AG09309 (cell line): Measurements from ENCODE around the gene TLCD3A.
"Not testable (repeated sequence)": the region's sequence is repeated elsewhere in the genome, so short reads cannot be mapped to it uniquely, and the experiment has no call there.

ENCODE experiments used
- DNase-seq: peaks from one replicate; pipeline ENCODE4 v3.0.0-alpha.2; 2010; ENCODE audit warnings: low read depth
- H3K4me3 ChIP-seq: 2 replicates; pipeline ENCODE4 v1.5.1; 2011; ENCODE audit warnings: mild to moderate bottlenecking, low read depth, low read length, moderate library complexity; ENCODE audit not compliant: control insufficient read depth
- CTCF ChIP-seq: IDR thresholded peaks from 2 replicates; pipeline ENCODE4 v1.5.1; 2011; ENCODE audit warnings: mild to moderate bottlenecking, low read depth, low read length, inconsistent platforms; ENCODE audit not compliant: insufficient read depth, control insufficient read depth; ENCODE audit errors: missing control alignments

TLCD3A gene

GRCh38 chr17:773016-773415, 40.6 kb downstream of the TLCD3A start:
- no peak for DNase-seq
- no peak overlapping the region for H3K4me3 ChIP-seq
- no peak for TF ChIP-seq CTCF

- no peak for DNase-seq
- no peak overlapping the region for H3K4me3 ChIP-seq
- TF ChIP-seq CTCF, result no peak
Measured at GRCh38 chr17:773467-774312, 41.3 kb downstream of the TLCD3A start.

- no peak for DNase-seq
- no peak for TF ChIP-seq CTCF
- no peak overlapping the region for H3K4me3 ChIP-seq
Measured at GRCh38 chr17:774313-774584, 41.9 kb downstream of the TLCD3A start.

GRCh38 chr17:778096-778495, 45.7 kb downstream of the TLCD3A start:
- H3K4me3 ChIP-seq, result no peak overlapping the region
- no peak for DNase-seq
- no peak for TF ChIP-seq CTCF

- TF ChIP-seq CTCF, result no peak
- H3K4me3 ChIP-seq, result peak within 1 kb of the TSS; percentile 96
- DNase-seq, result peak; percentile 24
Measured at GRCh38 chr17:781805-782731, 49.7 kb downstream of the TLCD3A start, which contains the start of the genes GLOD4 and MRM3. Gene GLOD4 (minus strand): TSS chr17:782280. CDS start chr17:782255, 25 bp downstream. Gene MRM3 (plus strand): TSS chr17:782353. CDS start chr17:782379, 26 bp downstream.

GRCh38 chr17:784143-784542, 51.7 kb downstream of the TLCD3A start:
- no peak for TF ChIP-seq CTCF
- no peak for DNase-seq
- H3K4me3 ChIP-seq, result no peak overlapping the region

- not testable (repeated sequence) for H3K4me3 ChIP-seq, DNase-seq
Measured at GRCh38 chr17:785901-786300, 53.5 kb downstream of the TLCD3A start.
